ENCODE data around the gene S100P. TPM values are rescaled to one million over a fixed set of nuclear protein-coding genes. Genes with fewer than 3 reads are reported as not detected.

The S100P gene
- total RNA-seq, 3 donors from 2014 or later (not counting 1 experiment from before 2014, with no cell fraction given): 2.4 to 4.3 (median 2.7) TPM

GRCh38 chr4:6655924-6656323 is 37.8 kb upstream of the S100P start:
- no peak for TF ChIP-seq CTCF (IDR thresholded peaks at IDR 0.05)
- Histone ChIP-seq H3K4me1 (ENCODE audit: control insufficient read depth, insufficient read depth, low read length) (peaks cover 21% of the 10 kb centered on the region), H3K4me3 (ENCODE audit: low read length) (no peak overlapping the region), H3K9me3 (ENCODE audit: control insufficient read depth, insufficient read depth, low read length) (no peaks in the 10 kb centered on the region), H3K36me3 (ENCODE audit: control insufficient read depth, insufficient read depth, low read length) (no peaks in the 10 kb centered on the region), H3K27me3 (ENCODE audit: control insufficient read depth, insufficient read depth, low read length) (peaks cover 3% of the 10 kb centered on the region), H3K27ac (ENCODE audit: low read length) (no peak overlapping the region)
- ATAC-seq (no peak), DNase-seq (no peak)
- peaks cover 0 to 11% of the 10 kb centered on the region in 2 donors for H3K27me3 Mint-ChIP-seq (ENCODE audit: low read depth in 2 of 2)
- intact Hi-C loops (cut with micrococcal nuclease): no loop called here
- H3K36me3 Mint-ChIP-seq: no peaks in the 10 kb centered on the region
- H3K9me3 Mint-ChIP-seq: no peaks in the 10 kb centered on the region
- 75% methylated on average over 5 of the region's 5 CpGs for WGBS (ENCODE audit: insufficient coverage)
- no peak overlapping the region for H3K27ac Mint-ChIP-seq
- H3K4me1 Mint-ChIP-seq: peaks cover 0 to 12% of the 10 kb centered on the region in 2 donors
- no peak overlapping the region for H3K4me3 Mint-ChIP-seq

- H3K27ac Mint-ChIP-seq: no peak overlapping the region
Observed at GRCh38 chr4:6657242-6658208, 36.2 kb upstream of the S100P start.

GRCh38 chr4:6658209-6658595 is 35.5 kb upstream of the S100P start:
- intact Hi-C loops (cut with micrococcal nuclease): loop anchor here (2.0 kb wide), 1 partner anchor 15 kb away; no protein-coding TSS in a partner anchor
- peaks cover 21% of the 10 kb centered on the region for H3K4me1 ChIP-seq (ENCODE audit: control insufficient read depth, insufficient read depth, low read length)

More at GRCh38 chr4:6657242-6658208, 36.2 kb upstream of the S100P start:
- Mint-ChIP-seq H3K27me3 (ENCODE audit: low read depth in 2 of 2) (peaks cover 13 to 17% of the 10 kb centered on the region in 2 donors), H3K36me3 (no peaks in the 10 kb centered on the region), H3K9me3 (no peaks in the 10 kb centered on the region), H3K4me1 (peaks cover 0 to 12% of the 10 kb centered on the region in 2 donors), H3K4me3 (peak overlapping the region; percentile 69)
- no peak for TF ChIP-seq CTCF (IDR thresholded peaks at IDR 0.05)
- 80% methylated on average over 65 of the region's 65 CpGs for WGBS (ENCODE audit: insufficient coverage)
- ATAC-seq: no peak
- H3K36me3 ChIP-seq (ENCODE audit: control insufficient read depth, insufficient read depth, low read length): no peaks in the 10 kb centered on the region
- H3K4me3 ChIP-seq (ENCODE audit: low read length): no peak overlapping the region
- peaks cover 21% of the 10 kb centered on the region for H3K4me1 ChIP-seq (ENCODE audit: control insufficient read depth, insufficient read depth, low read length)
- no peak for DNase-seq
- no peaks in the 10 kb centered on the region for H3K9me3 ChIP-seq (ENCODE audit: control insufficient read depth, insufficient read depth, low read length)
- H3K27me3 ChIP-seq (ENCODE audit: control insufficient read depth, insufficient read depth, low read length): peaks cover 6% of the 10 kb centered on the region
- no peak overlapping the region for H3K27ac ChIP-seq (ENCODE audit: low read length)
- intact Hi-C loops (cut with micrococcal nuclease): loop anchor here (2.0 kb wide), 1 partner anchor 15 kb away; no protein-coding TSS in a partner anchor

More at GRCh38 chr4:6658209-6658595, 35.5 kb upstream of the S100P start:
- peaks cover 0 to 12% of the 10 kb centered on the region in 2 donors for H3K4me1 Mint-ChIP-seq
- Histone ChIP-seq H3K27ac (ENCODE audit: low read length) (no peak overlapping the region), H3K36me3 (ENCODE audit: control insufficient read depth, insufficient read depth, low read length) (no peaks in the 10 kb centered on the region), H3K4me3 (ENCODE audit: low read length) (no peak overlapping the region), H3K9me3 (ENCODE audit: control insufficient read depth, insufficient read depth, low read length) (no peaks in the 10 kb centered on the region), H3K27me3 (ENCODE audit: control insufficient read depth, insufficient read depth, low read length) (peaks cover 8% of the 10 kb centered on the region)
- peak overlapping the region in 1 of 2 donors; percentile 64 for H3K27ac Mint-ChIP-seq
- H3K4me3 Mint-ChIP-seq: peak overlapping the region; percentile 69
- DNase-seq (no peak), ATAC-seq (no peak)
- 67% methylated on average over 7 of the region's 7 CpGs for WGBS (ENCODE audit: insufficient coverage)
- H3K36me3 Mint-ChIP-seq: no peaks in the 10 kb centered on the region
- peaks cover 20% of the 10 kb centered on the region in 2 donors for H3K27me3 Mint-ChIP-seq (ENCODE audit: low read depth in 2 of 2)
- no peak for TF ChIP-seq CTCF (IDR thresholded peaks at IDR 0.05)
- H3K9me3 Mint-ChIP-seq: no peaks in the 10 kb centered on the region
